ENCODE data around the gene SPATS2L.

Gene SPATS2L

DNA sequence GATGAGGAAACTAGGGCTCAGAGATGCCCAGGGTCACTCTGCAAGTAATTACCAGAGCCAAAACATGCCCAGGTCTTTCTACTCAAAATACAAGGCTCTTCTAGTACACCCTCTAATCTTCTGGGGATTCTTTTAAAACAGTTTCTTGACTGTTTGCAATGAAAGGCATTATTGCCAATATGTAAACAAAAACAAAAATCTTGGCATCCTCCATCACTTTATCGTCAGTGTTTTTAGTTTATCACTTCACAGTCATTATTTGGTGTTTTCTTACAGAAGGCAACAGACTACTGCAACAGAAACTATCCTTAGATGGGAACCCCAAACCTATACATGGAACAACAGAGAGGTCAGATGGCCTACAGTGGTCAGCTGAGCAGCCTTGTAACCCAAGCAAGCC lies 132.4 kb downstream of the SPATS2L start:
- DNase-seq (ENCODE audit: low read depth in 2 of 3, low spot score in 2 of 3), result no peak

DNA sequence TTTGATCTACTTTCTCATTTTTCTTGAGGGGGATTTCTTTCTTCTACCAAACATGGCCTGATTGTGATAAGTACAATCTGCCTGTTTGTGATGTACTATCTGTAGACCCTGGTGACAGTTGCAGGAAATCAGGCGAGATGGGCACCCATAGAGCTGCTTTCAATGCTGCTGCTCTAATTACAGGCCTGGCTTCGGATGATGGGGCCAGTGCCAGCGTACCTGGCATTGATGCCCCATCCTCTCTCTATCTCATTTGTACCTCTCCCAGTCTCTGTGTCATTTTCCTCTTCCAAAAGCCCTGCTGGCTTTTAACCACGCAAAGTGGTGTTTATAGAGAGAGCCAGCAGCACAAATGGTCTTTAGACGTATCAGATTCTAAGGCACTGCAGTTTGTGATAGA lies 133.5 kb downstream of the SPATS2L start:
- DNase-seq (ENCODE audit: low read depth in 2 of 3, low spot score in 2 of 3), result no peak

DNA sequence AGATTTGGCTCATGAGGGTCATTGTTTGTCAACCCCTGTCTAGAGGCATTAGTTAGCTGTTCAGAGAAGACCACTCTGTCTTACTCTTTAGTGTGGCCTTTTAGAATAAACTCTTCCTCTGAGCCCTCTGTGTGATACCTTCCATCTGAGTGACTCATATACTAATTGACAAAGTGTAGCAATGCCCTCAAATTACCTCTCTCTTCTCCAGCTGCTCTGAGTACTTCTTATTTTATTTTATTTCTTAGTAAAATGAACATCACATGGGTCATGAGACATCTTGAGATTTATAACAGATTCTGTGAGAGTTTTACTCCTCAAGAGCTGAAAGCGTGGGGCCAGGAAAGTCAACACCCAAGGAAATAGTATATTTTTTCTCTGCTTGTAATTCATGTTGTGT lies 136.0 kb downstream of the SPATS2L start:
- no peak for DNase-seq (ENCODE audit: low read depth in 2 of 3, low spot score in 2 of 3)

DNA sequence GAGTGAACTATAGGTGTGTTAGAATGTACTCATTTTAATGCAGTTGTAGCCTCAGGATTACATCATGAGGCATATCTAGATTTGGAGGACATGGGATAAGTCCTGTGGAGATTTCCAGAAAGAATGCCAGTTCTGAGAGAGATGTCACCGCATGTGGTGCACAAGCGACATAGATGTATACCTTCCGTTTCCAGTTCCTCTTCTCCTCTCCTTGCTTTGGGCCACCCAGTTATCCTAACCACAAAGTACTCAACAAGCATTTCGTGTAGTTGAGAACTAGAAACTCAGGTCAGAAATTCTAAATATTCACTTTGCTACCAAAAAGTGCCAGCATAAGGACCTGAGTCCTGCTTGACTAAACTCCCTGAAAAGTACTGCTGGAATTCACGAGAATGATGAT lies 136.9 kb downstream of the SPATS2L start:
- no peak for DNase-seq (ENCODE audit: low read depth in 2 of 3, low spot score in 2 of 3)

DNA sequence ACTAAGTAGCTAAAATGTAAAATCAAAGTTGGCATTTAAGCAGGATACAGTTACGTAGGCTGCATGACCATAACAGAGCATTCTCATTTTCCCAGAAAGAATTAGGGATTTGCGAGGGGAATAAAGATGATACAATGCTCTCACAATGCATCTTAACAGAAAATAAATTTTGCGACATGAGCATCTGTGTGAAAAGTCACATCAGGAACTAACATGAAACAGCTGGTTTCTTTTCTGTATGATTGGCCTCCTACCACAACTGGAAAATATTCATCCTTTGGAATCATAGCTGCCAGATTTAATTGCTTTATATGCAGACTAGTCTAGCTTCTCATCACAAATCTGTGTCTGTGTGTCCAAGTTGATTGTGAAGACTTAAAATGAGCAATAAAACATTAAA lies 137.4 kb downstream of the SPATS2L start:
- no peak for DNase-seq (ENCODE audit: low read depth in 2 of 3, low spot score in 2 of 3)

DNA sequence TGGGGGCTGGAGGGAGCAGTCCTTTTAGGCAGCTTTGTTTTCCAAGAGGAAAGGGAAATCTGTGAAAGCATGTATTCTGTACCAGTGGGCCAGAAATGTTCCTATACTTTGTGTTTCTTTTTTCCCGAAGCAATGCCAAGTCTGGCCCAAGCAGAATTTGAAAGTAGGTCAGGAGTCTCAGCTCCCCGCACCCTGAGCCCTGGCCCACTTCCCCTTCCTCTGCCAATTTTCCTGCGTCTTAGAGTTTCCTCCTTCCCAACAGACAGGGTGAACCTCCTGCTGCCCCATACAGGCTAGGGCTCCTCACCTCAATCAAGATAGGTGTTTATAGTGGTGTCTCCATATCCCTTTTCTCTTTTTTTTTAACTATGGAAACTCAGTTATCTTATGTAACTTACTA lies 138.0 kb downstream of the SPATS2L start:
- no peak for DNase-seq (ENCODE audit: low read depth in 2 of 3, low spot score in 2 of 3)

DNA sequence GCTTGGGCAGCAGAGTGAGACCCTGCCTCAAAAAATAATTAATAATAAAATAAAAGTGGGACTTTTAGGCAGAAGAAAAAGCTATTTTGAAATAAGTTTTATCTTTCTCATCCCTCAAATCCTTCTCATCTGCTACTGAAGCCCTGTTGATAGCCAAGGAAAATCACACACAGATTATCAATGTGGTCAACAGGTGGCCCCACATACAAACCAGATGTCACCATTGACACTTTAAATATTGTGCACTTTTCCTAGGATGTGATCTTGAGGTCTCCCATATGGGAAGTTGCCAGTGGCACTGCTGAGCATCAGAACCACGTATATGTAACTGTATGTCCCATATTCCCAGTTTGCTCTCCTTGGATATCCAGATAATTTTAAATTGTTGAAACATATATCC lies 138.8 kb downstream of the SPATS2L start:
- DNase-seq (ENCODE audit: low read depth in 2 of 3, low spot score in 2 of 3), result no peak

DNA sequence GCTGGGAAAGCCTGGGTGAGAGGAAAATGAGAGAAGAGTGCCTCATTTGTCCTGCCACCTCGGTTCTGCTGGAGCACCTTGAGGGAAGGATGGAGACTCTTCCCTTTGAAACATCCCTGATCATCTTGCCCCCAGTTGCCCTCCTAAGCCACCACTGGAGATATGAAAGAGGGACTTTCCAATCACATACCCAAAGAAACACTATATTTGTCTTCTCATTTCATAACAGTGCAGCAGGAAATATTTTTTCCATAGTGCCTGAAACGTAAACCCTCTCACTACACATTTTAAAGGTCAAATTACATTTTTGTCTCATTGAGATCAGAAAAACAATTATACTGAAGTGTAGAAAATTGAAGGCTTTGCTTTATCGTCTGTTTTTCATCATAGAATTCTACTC lies 140.1 kb downstream of the SPATS2L start:
- no peak for DNase-seq (ENCODE audit: low read depth in 2 of 3, low spot score in 2 of 3)

DNA sequence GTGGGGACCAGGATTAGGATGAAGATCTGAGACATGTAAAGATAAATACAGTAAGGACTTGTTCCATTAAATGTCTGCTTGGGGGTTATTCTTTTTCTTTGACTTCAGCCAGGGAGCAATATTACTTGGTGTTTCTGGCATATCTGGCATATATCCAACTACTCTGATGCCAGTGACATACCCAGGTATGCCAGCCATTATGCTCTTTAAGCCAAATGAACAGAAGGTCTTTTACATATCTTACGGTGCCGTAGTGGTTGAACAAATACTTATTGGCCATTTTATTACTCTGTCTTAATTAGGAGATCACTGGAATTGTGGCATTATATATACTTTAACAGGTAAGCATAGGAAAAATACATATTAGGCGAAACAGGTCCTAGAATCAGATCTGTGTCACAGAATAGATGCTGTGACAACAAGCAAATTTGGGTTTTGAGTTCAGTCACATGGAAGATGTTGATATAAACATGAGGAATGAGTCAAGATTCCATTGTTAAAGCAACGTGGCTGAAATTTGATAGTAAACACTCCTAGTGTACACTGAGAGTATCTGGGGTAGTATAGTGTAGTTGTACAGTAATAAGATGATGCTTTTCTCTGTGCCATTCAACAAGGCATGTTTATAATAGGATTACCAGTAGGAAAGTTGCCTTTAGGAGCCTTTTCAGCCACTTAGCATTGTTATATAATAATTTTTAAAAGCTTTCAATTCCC lies 140.8 kb downstream of the SPATS2L start:
- DNase-seq (ENCODE audit: low read depth in 2 of 3, low spot score in 2 of 3), result no peak

DNA sequence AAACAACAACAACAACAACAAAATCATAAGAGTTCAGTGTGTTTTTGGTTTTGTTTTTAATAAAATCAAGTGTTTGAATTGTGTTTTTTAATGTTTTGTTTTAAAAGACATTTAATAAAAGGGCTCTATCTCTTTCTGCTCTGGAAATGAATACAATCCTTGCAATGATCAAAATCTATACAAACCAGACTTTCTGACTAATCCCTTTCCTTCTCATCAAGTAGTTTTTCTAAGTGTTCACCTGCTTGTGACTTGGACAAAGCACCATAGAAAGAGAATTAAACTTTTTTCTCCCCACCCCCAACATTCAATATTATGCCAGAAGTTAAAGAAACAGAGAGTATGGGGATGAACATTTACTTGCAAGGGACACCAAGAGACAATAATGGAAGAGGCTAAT lies 142.0 kb downstream of the SPATS2L start:
- no peak for DNase-seq (ENCODE audit: low read depth in 2 of 3, low spot score in 2 of 3)

DNA sequence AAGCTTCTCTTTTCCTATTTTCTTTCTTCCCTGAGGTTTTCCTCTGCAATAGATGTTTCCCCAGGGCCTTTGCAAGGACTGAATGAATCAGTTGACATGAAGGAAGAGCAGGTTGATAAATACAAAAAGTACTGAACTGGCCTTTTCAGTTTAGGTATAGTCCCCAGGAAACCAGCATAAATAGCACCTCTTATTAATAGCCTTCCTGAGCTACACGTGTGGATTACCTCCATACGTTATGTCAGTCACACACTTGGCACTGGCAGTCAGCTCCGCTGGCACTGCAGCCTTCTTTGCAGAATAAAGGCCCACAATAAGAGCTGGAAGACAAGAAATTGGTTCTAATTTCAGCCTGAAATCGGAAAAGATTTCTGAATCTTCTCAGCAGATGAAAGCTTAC lies 142.7 kb downstream of the SPATS2L start:
- DNase-seq (ENCODE audit: low read depth in 2 of 3, low spot score in 2 of 3), result no peak

DNA sequence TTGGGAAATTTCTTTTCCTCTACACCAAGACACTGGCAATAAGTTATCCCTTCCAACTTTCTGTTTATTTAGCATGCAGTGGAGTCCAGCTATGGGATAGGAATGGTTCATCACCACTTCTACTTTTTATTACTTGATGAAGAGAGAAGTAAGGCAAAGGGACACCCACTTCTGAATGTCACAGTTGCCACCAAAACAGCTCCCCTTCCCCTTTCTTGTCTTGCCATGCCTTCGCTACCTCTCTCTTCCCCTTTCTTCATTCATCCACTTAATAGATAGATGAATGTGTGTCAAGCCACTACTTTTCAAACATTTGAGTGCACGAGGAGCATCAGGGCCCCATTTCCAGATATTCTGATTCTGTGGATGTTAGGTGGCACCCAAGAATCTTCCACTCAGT lies 143.8 kb downstream of the SPATS2L start:
- no peak for DNase-seq (ENCODE audit: low read depth in 2 of 3, low spot score in 2 of 3)

DNA sequence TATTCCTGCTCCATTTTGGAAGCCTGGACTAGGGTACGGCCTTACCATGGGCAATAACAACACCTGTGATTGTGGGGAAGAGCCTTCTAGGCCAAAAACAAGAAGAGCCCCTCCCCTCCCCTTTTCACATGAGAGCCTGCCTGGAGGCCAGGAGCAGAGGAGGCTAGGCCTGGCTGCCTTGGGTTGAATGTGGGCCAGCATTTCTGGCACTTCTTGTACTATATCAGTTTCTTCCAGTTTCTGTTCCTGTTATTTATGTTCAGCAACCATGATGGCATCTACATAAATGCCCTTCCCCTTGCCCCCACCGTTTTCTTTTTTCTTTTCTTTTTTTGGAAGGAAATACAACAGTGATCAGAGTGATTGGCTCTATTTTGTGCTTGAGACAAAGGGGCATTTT lies 145.0 kb downstream of the SPATS2L start:
- no peak for DNase-seq (ENCODE audit: low read depth in 2 of 3, low spot score in 2 of 3)

DNA sequence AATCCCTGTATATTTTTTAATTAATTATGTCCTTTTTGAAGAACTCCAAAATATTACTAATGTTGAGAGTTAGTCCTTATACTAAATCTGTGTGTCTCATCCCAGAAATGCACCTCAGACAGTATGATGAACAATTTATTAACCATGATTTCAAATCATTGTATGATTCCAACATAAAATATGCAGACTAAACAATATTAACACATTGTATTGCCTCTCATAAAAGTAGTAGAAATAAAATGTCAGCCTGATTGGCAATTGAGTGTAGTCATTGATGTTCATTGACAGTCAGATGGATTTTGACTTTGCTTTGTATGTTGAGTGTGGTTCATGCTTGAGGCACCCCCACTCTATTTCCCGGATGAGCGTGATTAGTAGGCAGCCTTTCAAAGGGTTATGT lies 145.9 kb downstream of the SPATS2L start:
- DNase-seq (ENCODE audit: low read depth in 2 of 3, low spot score in 2 of 3), result no peak

DNA sequence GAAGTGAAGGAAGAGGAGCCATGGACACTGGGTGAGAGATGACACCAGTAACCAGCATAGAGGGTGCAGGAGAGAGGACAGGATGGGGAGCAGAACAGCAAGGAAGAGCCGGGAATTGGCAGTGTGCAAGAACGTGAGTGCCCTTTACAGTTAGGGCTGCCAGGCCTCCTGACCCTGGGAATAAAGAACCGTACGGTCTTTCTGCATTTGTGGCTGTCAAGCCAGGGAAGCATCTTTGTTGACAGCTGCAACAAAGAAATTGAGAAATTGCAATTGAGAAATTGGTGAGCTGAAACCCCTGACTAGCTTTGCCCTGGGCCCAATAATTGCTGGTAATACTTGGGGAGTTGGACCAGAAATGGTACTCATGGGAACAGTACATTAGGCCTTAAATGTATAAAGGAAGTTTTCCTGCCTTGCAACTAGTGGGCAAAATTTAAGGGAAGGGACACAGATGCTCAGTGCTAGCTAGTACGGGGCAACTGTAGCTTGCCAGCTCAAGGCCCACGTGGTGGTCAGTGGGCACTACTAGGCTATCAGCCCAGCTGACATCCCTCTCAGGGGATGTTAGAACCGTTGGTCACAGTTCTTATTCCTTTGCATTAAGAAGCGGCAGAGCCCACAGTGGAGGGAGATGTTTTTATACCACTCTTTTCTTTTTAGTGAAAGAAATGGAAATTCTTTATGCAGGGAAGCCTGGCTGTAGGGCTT lies 146.8 kb downstream of the SPATS2L start:
- no peak for DNase-seq (ENCODE audit: low read depth in 2 of 3, low spot score in 2 of 3)

DNA sequence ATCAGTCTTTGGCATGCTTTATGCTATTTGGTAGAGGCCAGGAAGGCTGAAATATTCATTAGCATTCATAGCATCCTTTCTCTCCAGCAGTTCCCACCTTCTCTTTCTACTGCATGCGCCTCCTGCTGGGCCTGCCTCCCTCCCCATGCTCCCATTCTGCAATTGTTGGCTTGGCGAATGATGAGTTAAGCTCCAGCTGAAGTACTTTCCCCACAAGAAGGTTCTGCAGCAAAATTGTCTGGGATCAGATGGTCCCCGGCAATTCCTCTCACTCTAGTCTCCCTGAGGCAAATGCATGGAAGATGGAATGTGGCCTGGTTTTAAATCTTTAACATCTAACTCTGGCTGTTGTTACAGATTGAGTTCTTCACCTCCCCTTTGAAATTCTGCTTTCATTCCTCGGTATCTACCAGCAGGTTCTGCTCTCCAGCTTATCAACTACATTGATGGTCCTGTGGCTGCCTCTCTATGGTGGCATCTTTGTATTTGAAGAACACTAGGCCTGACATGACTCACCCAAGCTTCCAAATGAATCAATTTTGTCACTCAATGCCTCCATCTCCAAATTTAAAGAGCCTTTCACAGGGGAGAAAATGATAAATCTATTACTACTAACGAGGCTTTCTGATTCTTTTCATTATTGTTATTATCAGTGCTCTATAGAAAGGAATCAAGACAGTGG lies 147.5 kb downstream of the SPATS2L start:
- no peak for DNase-seq (ENCODE audit: low read depth in 2 of 3, low spot score in 2 of 3)

DNA sequence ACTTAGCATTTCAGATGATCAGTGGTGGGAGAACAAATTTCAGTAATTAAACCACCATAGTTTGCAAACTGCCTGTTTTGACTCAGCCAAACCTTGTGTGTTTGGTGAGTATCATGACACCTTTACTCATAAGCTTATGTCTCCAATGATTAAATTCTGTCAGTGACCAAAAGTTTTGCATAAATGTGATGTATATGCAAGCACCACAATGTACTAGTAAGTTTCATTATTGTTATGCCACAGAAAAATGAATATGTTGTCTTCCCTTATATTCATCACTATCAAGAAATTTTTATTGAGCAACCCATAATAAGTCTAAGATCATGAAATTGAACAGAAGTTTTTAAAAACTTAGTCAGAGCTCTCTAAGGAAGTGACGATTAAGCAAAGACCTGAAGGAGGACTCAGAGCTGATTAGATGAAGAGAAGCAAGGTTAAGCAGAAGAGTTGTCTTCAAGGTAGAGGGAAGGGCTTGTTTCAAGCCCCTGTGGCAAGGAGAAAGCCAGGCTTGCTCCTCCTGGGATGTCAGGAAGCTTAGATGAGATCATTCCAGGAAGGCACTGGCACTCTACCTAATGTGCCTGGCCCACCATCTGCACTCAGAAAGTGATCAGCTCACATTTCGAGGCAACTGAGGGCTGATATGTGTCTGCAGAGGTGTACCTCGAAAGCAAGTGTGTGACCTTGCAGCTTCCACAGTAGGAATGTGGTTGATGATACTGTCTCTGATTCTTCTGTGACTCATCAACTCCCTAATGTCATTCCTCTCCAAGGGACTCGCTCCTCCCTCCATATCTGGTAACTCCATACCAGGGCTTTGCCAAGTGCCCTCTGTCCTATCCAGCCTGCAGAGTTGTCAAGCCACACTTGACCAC lies 148.7 kb downstream of the SPATS2L start:
- DNase-seq (ENCODE audit: low read depth in 2 of 3, low spot score in 2 of 3), result no peak

DNA sequence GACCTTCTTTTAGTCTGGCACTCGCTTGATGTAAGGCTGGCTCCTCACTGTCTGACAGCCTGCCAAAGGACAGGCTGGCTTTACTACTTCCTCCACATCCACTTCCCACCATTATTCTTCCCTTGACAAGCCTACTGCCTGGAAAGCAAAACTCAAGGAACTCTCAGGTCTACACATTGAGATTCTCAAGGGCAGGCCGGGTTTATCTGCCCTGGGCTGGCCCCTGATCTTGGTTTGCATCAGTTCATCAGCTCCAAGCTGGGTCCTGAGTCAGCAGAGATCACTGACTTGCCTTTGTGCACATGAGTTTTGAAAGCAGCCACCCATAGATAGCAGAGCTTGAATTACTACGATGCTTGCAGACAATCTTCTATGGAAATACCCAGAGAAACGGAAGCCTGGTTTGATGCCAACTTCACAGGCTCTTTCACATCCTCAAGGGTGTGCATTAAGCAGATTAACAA lies 149.5 kb downstream of the SPATS2L start:
- DNase-seq (ENCODE audit: low read depth in 2 of 3, low spot score in 2 of 3), result no peak

DNA sequence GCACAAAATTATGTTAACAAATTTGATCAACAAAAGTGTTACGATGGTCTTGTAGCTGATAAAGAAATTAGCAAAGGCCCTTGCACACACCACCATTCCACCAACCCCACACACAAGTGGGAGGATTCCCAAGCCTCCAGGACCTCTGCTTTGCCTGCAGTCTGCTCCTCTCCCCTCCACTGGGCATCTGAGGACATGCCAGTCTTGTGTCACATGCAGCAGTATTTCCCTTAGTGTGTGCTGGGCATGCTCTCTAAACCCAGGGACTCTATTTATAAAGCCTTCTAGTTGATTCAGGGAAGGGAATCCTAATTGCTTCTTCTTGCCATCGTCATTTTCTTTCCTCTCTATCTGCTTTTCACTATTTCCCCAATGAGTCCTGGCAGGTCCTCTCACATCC lies 150.1 kb downstream of the SPATS2L start:
- no peak for DNase-seq (ENCODE audit: low read depth in 2 of 3, low spot score in 2 of 3)

DNA sequence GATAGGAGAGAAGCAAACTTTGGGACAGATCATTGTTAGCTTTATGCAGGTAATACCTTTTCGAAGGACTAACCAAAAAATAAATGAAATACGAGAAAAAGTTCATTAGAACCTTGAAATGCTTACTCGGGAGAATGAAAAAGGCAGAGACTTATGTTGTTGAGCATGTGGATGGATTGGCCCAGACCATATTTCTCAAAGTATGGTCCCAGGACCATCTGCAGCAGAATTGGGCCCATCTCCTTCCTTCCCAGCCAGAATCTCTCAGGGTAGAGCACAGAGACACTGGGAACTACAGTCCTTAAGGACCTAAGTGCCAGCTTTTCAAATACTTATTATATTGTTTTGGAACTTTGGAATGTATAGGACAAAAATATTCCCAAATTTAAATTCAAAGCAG lies 152.6 kb downstream of the SPATS2L start:
- no peak for DNase-seq (ENCODE audit: low read depth in 2 of 3, low spot score in 2 of 3)
